HG03039 (cell line): ENCODE data around the gene TSTD2.
"Not testable (repeated sequence)": the region's sequence is repeated elsewhere in the genome, so short reads cannot be mapped to it uniquely, and the experiment has no call there.

Experiments used
- ATAC-seq: cut with Tn5 transposase; IDR thresholded peaks from one replicate; pipeline ENCODE4 v1.9.1; 2021; ENCODE audit warnings: mild to moderate bottlenecking, moderate library complexity; ENCODE audit not compliant: unreplicated experiment

TSTD2 gene

DNA sequence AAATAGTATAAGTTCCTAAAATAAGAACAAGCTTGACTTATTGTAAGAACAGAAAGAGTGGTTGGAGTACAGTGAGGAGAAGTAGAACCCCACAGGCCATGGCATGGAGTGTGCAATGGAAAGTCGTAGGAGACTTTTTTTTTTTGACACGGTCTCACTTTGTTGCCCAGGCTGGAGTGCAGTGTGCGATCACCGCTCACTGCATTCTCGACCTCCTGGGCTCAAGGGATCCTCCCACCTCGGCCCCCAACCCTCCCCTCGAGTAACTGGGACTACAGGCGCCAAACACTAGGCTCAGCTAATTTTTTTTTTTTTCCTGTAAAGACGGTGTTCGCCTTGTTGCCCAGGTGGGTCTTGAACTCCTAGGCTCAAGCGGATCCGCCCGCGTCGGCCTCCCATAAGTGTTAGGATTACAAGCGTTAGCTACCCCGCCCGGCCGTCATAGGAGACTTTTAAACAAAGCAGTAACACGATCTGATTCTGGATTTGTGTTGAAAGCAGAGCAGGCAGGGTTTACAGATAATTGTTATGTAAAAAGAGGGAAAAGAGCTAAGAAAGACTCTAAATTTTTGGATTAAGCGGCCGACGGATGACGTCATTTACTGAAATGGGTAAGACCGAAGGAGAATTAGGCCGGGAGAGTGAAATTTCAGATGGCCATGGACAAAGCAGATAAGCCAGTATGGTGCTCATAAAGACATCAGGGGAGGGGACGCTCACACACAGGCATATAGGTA is 752 bp downstream of the TSTD2 start:
- ATAC-seq: peak; percentile 3

GRCh38 chr9:97630591-97630990 is 2.6 kb downstream of the TSTD2 start:
- no peak for ATAC-seq

DNA sequence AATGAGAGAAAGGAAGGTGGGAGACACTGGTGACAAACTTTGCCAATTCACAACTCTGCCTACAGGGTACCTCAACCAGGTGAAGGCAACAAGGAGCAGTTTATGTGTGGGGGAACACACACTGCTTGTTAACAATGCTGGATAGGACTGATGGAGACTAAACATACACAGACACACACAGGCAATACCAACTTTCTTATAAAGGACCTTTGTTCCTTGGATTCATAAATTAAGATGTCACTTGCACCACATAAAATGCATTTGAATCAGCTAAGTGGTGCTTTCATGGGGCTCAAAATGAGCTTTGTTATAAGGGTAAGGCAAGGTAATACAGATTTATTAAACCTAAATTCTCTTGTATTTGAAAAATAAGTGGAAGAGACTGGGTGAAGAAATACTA is 4.0 kb downstream of the TSTD2 start:
- no peak for ATAC-seq

- no peak for ATAC-seq
Measured at GRCh38 chr9:97628668-97629067, 4.5 kb downstream of the TSTD2 start.

DNA sequence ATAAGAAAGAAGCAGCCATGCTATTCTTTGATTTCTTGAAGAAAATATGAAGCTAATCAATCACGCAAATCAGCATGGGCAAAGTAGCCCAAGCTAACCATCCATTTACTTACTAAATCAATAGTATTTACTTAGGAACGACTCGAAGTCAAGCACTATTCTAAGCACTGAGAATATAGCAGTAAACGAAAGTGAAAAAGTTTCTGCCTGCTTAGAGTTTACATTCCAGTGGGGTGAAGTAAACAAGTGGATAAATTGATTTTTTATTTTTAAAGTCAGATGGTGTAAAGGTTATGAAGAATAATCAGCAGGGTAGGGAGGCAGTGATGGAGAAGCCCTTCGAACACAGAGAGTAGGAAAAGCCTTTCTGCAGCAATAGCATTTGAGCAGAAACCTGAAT is 5.5 kb downstream of the TSTD2 start:
- no peak for ATAC-seq

- ATAC-seq: no peak
Measured at GRCh38 chr9:97625620-97626019, 7.5 kb downstream of the TSTD2 start.

- ATAC-seq: no peak
Measured at GRCh38 chr9:97623946-97624345, 9.2 kb downstream of the TSTD2 start.

DNA sequence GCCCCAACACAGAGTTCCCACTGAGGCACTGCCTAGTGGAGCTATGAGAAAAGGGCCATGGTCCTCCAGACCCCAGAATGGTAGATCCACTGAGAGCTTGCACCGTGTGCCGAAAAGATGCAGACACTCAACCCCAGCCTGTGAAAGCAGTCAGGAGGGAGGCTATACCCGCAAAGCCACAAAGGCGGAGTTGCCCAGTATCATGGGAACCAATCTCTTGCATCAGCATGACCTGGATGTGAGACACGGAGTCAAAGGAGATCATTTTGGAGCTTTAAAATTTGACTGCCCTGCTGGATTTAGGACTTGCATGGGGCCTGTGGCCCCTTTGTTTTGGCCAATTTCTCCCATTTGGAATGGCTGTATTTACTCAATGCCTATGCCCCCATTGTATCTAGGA is 10.7 kb downstream of the TSTD2 start:
- not testable (repeated sequence) for ATAC-seq

GRCh38 chr9:97620063-97620462 is 13.1 kb downstream of the TSTD2 start:
- ATAC-seq: not testable (repeated sequence)

- ATAC-seq: no peak
Measured at GRCh38 chr9:97617939-97618416, 15.2 kb downstream of the TSTD2 start.

- no peak for ATAC-seq
Measured at GRCh38 chr9:97615439-97616072, 17.6 kb downstream of the TSTD2 start.

- no peak for ATAC-seq
Measured at GRCh38 chr9:97604901-97605645, 28.1 kb downstream of the TSTD2 start.

DNA sequence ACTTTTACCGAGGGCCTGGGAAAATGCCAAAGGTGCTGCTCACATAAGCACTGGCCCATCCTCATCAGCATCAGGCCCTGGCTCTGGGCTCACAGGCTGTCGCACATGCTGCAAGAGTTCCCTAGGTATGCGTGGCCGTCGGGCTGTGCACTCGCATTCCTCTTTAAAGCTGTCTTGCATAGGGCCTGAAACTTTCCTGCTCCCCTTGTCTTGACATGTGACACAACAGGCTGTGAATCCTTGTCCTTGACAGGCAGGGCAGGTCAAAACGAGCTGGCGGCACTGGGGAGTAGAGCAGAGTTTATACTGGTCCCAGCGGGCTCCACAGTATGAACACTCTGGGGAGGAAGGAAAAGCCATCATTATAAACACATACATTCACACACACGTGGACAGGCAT is 30.7 kb downstream of the TSTD2 start:
- ATAC-seq: no peak

DNA sequence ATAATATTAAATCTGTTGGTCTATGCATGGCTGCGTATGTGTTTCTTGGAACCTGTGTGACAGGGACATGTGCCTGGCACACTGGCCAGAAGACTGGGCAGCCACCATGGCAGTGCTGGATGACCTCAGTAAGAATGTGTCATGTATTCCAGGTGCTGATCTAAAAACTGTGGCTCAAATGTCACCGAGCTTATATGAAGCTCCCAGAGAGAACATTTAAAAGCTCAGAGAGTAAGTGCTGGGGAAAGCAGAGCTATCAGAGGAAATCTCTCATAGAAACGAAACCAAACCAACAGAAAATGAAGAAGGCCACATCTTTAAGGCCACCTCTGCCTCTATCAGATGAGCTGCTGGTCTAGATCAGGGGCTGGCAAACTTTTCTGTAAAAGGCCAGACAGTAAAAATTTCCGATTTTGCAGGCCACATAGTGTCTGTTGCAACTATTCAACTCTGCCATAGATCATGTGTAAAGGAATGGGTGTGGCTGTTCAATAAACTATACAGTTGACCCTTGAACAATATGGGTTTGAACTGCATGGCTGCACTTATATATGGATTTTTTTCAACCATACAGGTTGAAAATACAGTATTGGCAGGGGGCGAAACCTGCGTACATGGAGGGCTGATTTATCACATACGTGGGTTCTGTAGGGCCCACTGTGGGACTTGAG is 31.8 kb downstream of the TSTD2 start:
- ATAC-seq: no peak

- ATAC-seq: no peak
Measured at GRCh38 chr9:97600531-97601227, 32.5 kb downstream of the TSTD2 start.

GRCh38 chr9:97599314-97599846 is 33.8 kb downstream of the TSTD2 start:
- no peak for ATAC-seq

- peak; percentile 74 for ATAC-seq
Measured at GRCh38 chr9:97598461-97599288, 34.5 kb downstream of the TSTD2 start.

- no peak for ATAC-seq
Measured at GRCh38 chr9:97596906-97597305, 36.3 kb downstream of the TSTD2 start.

- ATAC-seq: no peak
Measured at GRCh38 chr9:97594381-97594921, 38.7 kb downstream of the TSTD2 start.
